ENCODE data around the gene KIF26A.

KIF26A gene

DNA sequence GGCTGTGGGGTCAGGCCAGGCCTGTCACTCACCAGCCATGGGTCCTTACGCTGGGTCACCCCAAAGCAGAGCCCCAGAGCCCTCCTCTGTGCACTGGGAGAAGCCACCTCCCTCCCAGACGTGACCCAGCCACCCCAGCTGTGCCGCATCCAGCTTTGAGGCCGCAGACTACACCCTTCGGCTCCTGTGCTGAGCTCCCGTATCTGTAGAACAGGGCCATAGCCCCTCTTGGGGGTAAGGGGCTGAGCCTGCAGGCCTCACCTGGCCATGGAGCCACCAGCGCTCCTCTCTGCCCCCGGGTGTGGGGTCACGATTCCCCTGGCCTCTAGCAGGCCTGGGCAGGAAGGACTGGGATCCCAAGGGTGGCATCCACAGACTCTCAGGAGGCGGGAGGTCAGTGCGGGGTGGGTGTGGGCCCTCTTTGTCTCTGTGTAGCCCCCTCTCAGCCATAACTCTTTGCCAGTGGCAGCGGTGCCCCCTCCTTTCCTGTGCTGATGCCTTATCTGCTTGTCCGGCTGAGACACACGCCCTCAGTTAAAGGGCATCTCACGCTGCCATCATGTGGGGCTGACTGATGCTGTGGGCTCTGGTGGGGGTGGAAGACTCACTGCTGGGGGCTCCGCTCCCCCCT lies 36.6 kb upstream of the KIF26A start:
- no peak for DNase-seq

DNA sequence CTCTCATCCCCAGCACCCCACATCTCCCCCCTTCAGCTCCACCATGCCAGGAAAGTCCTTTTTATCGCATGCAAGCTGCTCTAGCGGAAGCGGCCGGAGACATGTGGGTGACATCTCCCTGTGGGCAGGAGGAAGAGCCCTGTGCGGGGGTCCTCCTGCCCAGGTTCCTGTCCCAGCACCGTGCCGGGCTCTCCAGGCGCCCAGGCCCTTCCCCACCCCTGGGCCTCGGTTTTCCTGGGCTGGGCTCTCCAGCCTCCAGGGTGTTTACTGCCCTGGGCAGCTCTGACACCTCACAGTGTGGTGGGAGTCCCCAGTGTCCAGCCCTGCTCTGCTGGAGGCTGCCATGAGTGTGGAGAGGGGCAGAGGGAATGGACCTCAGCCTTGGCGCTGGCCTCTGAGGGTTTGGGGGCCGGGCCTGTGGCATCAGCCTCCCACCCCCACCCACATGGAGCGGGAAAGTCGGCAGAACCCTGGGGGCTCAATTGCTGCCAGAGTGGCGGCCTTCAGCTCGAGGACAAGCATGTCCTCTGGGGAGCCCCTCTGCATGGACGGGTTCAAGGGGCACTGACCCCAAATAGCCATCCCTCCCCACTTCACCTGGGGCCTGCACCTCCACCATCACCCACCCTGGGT lies 36.0 kb upstream of the KIF26A start:
- DNase-seq, result no peak

DNA sequence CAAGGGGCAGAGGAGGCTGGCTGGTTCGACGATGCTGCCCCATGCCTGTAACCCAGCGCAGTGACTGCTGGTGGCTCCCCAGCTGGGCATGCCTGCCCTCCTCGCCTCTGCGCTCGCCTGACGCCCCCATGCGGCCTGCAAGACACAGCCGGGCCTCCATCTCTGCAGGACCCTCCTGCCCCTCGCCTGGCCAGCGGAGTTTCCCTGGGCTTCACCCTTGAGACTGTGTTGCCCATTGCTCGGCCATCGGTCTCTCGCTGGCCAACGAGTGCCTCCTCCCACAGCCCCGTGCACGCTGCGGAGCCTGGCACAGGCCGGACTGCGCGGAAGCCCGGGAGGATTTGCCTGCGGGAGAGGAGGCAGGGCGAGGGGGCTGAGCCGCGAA lies 35.3 kb upstream of the KIF26A start:
- DNase-seq, result no peak

DNA sequence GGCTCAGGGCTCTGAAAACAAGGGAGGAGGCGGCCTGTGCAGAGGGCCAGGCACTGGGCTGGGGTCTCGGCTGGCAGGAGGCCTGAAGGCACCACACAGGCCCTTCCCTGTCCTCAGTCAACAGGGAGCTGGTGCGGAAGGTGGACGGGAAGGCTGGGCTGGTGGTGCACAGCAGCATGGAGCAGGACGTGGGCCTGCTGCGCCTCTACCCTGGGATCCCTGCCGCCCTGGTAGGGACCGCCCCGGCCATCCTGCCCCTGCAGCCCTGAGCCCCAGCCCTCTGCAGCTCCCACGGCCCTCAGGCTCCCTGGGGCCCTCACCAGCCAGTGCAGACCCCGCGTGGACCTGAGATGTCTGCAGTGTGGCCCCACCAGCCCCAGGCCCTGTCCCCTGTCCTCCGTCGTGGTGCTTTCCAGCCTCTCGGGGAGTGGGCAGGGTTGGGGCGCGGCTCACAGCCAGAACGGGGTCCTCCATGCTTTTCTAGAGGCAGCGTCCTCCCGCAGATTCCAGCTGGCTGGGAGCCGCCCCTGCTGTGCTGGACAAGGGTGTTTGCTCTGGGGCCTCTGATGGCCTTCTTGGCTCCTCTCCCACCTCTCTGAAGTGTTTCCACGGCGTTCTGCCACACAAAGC lies 34.8 kb upstream of the KIF26A start:
- no peak for DNase-seq

DNA sequence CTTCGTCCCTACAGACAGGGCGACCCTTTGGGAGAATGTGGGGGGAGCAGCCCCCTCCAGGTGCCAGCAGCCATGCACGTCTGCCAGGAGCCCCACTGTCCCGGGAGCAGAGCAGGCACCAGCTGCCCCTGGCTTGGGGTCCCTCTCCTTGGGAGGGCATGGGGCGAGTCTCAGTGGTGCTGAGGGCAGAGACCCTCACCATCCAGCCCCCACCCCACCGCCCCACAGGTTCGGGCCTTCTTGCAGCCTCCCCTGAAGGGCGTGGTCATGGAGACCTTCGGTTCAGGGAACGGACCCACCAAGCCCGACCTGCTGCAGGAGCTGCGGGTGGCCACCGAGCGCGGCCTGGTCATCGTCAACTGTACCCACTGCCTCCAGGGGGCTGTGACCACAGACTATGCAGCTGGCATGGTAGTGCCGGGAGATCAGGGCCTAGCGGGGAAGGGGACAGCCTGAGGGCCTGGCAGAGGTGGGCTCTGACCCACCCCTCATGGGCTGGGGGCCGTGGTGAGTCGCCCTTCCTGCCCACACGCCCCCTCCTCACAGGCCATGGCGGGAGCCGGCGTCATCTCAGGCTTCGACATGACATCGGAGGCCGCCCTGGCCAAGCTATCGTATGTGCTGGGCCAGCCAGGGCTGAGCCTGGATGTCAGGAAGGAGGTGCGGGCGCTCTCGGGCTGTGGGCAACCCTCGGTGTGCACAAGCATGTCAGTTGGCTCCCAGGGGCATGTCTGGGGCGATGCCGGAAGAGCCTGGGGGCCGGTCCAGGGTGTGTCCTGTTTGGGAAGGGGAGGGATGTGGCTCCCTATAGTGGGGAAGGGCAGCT lies 34.1 kb upstream of the KIF26A start:
- DNase-seq, result no peak

DNA sequence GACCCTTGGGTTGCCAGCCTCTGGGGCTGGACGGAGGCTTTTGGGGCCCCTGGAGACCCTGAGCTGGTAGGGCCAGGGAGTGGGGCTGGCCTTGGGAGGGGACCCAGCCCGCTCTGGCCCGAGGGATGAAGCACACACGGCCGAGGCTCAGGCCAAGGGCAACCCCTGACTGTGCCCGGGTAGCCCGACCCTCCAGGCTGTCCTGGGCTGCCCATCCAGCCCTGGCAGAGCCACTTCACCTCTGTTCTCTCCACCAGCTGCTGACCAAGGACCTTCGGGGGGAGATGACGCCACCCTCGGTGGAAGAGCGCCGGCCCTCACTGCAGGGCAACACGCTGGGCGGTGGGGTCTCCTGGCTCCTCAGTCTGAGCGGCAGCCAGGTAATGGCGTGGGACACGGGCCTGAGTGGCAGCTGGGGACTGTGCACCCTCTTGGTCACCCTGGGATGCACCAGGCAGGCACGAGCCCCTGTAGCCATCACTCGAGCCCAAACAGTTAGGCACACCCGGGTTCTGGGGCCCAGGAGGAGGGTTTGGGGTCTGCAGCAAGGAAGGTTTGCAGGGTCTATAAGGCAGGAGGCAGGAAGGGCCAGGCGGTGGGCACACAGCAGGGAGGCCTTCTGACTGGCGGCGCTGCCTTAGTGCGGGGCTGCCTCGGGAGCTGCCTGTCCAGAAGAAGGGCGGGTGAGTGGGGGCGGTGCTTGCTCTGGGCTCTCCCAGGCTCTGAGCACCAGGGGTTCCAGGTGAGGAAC lies 33.1 kb upstream of the KIF26A start:
- no peak for DNase-seq

DNA sequence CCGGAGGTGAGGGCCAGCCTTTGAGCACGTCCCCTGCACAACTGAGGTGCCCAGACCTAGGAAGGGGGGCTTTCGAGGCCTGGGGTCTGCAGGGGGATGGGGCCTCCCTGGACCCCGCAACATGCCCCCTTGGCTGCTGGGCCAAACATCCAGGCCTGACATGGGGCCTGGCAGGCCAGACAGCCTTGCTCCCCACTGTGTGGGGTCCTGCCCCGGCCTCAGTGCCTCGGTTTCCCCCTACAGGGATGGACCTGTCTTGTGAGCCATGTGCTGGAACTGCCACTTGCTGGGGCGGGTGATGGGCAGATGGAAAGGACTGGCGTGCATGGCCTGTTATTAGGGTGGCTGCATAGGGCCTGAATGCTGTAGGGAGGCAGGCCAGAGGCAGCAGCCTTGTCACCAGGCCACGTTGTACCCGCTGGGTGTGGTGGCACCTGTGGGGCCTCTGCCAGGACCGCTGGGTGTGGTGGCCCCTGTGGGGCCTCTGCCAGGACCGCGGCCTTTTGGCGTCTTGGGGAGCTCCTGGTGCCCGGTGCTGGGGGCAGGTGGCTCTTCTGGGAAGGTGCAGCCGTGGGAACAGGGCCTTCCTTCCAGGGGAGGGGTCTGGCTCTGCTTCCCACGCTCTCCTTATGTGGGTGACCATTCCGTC lies 32.4 kb upstream of the KIF26A start:
- no peak for DNase-seq

DNA sequence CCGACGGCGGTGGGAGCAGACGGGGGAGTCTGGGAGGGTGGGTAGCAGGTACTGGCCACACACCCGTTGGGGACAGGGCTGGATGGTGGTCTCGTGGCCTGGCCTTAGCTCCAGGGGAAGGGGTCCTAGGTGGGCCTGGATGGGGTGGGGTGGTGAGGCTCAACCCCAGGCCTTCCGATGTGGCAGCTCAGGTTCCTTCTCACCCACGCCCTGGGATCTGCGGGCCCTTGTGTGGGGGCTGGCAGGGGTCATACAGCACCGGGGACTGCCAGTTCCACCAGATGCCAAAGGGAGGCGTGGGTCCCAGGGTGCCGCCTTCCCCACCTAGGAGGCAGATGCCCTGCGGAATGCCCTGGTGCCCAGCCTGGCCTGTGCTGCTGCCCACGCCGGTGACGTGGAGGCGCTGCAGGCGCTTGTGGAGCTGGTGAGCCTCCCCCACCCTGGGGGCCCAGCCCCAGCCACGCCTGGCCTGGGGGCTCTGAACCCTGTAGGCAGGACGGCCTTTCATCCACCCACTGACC lies 31.9 kb upstream of the KIF26A start:
- DNase-seq, result no peak

DNA sequence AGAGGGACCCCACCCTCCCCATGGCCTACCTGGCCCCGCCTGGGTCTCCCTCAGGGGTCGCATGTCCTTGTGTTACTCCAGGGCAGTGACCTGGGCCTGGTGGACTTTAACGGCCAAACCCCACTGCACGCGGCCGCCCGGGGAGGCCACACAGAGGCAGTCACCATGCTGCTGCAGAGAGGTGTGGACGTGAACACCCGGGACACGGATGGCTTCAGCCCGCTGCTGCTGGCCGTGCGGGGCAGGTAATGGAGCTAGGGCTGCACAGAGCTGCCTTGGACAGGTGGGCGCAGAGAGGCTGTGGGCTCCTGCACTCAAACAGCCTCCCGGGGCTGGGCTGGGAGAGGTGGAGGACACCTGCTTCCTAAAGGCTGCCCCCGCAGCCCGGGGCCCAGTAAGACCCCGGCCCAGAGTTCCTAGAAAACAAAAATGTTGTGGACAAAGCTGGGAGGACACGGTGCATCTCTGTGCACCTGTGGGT lies 31.2 kb upstream of the KIF26A start:
- DNase-seq, result no peak

DNA sequence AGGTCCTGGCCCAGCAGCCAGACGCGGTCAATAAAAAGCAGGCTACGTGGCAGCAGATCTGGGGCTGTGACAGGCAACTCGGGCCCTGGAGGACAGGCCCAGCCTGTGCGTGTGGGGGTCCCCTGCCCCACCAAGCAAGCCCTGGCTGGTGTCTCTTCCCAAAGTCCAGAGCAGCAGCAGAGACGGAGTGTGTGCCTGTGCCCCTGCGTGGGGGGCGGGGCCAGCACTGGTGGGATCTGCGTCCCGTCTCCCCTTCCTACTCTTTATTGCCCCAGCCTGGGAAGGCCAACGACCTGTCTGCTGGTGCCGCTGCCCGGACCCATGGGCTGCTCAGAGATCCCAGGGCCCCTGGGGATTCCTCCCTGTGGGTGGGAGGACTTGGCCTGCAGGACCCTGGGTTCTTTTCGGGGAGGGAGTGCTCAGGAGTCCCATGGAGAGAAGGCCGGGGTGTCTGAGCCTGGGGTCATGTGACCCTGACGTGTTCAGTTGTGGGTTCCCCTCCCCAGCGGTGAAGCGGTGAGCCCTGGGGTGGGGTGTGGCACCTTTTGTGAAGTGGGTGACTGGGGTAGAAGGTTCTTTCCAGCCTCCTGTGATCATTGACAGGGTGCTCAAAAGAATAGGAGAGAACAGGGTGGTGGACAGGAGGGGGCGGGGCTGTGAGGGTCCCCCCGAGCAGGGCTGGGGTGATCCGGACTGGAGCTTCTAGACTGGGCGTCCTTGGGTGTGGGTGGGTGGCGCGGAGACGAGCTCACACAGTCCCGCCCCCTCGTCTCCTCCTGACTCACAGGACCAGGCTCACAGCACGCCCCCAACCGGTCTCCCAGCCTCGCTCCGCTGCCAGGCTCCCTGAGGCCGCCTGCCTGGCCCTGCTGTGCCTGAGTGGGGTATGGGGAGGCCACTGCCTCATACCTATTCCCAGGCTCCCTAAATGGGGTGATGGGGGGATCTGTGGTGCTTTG lies 30.5 kb upstream of the KIF26A start:
- DNase-seq, result no peak

DNA sequence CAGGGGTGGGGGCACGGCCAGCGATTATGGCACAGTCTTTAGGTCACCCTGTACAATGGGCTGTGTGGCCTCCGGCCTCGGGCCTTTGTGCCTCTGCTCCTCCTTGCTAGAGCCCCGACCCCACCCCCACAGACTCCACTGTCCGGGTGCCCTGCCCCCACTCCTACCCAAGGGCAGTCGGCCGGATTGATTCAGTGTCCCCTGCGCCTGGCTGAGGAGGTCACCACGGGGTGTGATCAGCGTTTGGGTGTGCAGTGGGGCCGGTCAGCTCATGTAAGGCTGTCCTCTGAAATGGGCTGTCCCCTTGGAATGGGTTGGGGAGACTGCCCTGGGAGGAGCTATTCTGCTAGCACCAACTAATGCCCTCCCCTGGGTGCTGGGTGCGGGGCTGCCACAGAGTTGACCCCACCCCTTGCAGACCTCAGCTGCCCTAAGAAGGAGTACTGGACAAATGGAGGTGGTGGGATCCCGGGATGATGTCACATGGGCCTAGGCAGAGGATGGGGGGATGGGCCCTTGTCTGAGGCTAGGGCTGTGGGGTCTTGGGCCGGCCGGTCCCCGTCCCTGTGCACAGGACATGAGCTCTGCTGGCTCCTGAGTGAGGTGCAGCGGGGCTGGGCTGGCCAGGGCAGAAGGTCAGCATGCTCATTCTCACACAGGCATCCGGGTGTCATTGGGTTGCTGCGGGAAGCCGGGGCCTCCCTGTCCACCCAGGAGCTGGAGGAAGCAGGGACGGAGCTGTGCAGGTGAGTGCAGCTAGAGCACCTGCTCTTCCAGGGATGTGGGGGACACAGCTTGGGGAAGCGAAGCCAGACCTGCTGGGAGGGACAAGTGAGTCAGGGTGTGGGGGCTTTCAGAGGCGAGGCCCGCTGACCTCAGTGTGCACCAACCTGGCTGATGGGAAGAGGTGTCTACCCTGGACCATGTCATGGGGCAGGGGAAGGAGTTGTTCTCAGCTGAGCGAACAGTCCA lies 29.5 kb upstream of the KIF26A start:
- no peak for DNase-seq

DNA sequence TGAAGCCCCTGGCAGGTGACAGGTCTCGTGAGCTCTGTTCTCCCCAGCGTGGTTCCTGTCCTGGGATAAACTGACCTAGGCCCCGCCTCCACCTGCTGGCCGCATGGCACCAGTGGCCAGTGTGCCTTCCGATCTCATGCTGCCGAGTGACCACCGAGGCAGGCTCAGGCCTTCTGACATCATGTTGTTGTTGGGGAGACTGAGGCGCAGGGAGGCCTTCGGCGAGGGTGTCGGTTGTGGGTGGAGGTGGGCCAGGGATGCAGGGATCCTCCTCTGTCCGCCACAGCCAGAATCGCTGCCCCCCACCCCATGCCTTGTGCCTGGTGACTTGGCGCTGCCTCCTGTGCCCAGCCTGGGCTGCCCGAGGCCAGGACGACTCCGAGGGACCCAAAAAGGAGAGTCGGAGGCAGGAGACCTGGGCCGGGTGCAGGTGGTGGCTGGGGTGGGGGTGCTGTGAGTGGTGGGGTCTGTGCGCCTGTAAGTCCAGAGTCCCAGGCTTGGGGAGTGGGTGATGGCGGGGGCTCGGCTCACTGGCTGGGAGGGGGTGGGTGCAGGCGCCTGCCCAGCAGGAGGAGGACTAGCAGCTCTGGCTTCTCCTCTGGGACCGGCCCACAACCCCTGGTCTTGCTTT lies 28.5 kb upstream of the KIF26A start:
- DNase-seq, result no peak

DNA sequence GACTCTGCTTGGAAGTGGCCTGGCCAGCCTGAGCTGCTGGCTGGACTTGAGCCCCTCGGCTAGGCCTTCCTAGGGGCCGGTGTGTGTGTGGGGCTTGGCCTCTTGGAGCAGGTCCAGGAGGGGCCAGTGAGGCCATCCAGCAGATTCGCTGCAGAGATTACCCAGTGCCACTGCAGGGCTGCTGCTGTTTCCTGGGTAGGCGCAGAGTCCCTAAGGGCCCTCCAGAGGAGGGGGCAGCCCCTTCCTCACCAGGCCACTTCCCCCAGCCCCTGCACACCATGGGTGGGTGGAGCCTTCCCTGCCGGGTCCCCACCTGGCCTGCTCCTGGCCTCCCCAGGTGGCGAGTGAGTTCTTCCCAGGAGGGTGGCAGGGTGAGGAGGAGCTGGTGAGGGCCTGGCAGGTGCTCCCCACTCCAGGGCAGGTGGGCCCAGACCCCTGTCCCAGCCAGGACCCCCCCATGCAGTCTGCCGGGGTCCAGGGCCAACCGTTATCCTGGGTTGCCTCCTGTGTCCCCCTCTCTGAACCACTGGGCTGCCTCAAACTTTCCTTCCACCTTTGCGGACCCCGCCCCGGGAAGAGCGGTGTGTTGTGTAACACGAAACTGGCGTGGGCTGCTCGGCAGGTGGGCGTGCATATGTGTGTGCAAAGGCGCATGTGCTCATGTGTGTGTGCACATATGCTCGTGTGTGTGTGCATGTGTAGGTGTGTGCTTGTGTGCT lies 27.7 kb upstream of the KIF26A start:
- no peak for DNase-seq

DNA sequence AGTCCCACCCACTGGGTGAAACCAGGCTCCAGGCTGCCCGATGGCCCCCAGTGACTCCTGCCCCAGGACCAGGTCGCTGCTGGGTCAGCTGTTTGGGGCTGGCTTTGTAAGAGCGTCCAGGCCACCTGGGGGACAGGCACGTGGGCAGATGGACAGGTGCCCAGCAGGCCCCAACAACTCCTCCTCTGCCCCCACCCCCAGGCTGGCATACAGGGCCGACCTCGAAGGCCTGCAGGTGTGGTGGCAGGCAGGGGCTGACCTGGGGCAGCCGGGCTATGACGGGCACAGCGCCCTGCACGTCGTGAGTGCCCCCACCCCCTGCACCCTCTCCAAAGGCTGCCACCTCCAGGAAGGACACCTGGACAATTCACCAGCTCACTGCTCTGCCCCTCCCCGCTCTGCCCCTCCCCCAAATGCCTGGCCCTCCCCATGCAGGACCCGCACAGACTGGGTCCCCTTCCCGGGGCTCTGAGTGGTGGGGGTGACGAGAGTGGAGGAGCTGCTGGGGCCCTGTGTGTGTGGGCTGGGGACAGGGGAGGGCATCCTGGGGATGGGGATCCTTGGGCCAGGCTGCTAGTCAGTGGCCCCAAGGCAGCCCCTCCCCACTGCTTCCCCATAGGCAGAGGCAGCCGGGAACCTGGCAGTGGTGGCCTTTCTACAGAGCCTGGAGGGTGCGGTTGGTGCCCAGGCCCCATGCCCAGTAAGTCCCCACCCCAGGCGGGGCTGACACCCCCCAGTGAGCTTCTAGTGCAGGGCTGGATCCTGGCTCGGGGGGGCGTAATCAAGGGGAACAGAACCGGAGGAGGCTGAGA lies 26.9 kb upstream of the KIF26A start:
- DNase-seq, result no peak

DNA sequence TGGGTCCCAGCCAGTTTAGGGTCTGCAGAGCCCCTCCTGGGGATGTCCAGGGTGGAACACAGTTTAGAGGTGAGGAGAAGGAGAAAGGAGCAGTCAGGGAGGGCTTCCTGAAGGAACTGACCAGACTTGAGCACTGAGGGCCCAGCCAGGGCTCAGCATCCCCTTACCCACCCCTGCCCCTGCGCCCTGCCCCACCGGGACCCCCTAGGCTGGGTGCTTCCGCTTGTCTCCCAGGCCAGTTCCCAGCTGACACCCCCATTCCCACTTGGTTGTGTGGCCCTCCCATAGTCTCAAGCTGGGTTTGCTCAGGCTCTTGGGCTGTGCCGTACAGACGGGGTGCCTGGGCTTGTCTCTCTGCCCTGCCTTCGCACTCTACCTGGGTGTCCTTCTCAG lies 26.3 kb upstream of the KIF26A start:
- DNase-seq, result no peak

DNA sequence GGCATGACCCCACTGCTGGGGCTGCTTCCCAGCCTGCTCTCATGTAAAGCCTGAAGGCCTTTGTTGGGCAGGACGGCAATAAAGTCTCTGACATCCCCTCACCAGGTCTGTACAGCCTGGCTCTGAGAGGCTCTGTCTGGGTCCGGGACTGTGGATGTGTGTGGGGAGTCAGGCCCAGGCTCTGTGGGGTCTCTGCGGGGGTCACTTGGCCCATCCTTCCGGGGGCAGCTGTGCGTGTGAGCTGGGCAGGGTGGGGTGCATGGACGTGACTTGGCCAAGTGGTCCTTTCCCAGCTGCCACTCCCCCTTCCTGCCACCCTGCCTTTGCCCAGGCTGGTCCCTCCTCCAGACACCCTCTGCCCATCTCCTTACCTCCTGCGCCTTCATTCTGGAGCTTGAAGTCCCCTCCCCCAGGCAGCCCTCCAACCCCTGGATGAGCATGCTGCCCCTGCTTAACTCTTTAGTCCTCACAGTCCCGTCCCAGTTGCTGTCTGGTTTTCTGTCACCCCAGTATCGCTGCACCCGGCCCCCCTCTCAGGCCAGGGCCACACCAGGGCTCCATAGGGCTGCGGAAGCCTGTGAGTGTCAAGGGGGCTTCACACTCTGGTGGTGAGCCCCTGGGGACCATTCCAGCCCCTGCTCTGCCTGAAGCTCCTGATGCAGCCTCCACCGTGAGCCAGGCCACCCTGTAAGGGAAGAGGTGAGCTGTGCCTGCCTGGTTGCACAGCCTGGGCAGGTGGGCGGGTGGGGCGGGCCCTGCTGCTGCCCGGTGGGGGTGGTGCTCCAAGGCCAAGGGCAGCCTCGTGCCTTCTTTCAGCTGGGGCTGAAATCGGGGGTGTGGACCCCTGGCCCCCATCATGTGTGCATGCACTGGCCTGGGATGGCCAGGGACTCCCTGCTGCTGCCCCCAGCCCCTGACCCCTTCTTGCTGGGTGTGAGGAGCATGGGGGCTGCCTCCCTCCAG lies 25.5 kb upstream of the KIF26A start:
- no peak for DNase-seq
